CD4-positive, alpha-beta T cell treated with Interleukin-21 for 1 hour (primary cell): Measurements from ENCODE around the gene MIF.
"Not testable (repeated sequence)": the region's sequence is repeated elsewhere in the genome, so short reads cannot be mapped to it uniquely, and the experiment has no call there.

Experiments used
- DNase-seq: peaks from one replicate; pipeline ENCODE4 v3.0.0-alpha.2; 2020

Gene MIF

DNA sequence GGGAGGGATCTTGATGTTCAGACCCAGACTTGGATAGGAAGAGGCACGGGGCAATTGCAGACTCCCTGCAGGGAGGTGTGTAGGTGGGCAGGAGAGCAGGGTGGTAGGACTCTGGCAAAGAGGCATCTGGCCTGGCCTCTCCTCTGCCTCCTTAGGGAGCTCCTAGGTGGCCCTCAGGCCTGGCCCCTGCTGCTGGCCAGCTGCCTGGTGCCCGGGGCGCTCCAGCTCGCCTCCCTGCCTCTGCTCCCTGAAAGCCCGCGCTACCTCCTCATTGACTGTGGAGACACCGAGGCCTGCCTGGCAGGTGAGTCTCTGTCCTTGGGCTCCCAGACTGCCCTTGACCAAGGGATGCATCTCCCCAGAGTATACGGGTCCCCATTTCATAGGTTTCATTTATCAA lies 16.6 kb upstream of the MIF start:
- DNase-seq = no peak

- DNase-seq = no peak
These were observed 16.0 kb upstream of the MIF start for GRCh38 chr22:23878219-23878618.

- no peak for DNase-seq
These were observed 11.8 kb upstream of the MIF start for GRCh38 chr22:23882370-23882769.

GRCh38 chr22:23883658-23884057 lies 10.5 kb upstream of the MIF start:
- DNase-seq = no peak

- DNase-seq = no peak
These were observed 10.0 kb upstream of the MIF start for GRCh38 chr22:23884140-23884539.

- no peak for DNase-seq
These were observed 5.4 kb upstream of the MIF start for GRCh38 chr22:23888615-23889401.

DNA sequence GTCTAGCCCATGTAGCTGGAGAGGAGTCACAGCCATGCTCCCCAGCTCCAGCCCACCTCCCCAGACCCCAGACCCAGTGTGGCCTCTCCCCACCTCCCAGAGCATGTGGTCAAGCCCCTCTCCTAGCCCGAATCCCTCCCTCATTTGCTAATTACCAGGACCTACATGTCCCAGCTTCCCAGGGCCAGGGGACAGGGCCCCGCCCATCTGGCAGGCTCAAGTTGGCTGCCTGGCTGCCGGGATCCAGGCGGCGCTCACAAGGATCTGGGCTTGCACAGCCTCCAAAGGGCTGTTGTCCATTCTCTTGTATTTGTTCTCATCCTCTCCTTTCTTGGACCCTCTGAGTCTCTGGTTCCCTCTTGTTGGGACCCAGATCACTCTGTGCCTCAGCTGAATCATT lies 4.6 kb upstream of the MIF start:
- DNase-seq = no peak

DNA sequence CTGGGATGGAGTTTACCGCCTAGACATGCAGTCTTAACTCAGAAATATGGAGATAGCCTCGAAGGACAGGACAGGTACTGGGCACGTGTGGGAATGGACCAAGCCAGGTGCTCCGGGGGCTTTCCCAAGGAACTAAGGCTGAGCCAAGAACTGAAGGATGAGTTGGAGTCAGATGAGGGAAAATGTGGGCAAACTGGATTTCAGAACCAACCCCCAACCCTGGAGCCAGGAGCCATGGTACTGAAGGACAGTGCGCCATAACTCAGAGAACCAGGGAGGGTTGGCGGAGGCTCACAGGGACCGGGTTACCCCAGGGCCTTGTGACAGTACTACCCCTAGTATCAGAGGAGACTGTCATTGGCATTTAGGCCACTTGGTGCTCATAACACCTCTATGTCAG lies 2.5 kb upstream of the MIF start:
- no peak for DNase-seq

DNA sequence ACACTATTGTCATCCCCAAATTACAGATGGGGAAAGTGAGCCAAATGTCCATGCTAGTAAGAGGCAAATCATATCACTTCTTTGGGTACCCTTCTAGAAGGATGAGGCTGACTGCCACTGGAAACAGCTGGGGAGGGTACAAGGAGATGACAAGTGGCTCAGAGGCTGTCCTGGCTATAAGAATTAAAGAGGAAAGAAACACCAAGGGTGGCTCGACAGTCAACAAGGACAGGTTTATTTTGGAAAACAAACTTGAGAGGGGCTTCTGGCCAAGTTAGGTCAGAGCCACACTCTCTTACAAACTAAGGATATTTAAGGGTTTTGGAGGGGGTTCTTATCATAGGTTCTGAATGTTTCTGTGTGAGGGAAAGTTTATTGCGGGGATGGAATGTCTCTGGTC lies 2.1 kb upstream of the MIF start:
- no peak for DNase-seq

DNA sequence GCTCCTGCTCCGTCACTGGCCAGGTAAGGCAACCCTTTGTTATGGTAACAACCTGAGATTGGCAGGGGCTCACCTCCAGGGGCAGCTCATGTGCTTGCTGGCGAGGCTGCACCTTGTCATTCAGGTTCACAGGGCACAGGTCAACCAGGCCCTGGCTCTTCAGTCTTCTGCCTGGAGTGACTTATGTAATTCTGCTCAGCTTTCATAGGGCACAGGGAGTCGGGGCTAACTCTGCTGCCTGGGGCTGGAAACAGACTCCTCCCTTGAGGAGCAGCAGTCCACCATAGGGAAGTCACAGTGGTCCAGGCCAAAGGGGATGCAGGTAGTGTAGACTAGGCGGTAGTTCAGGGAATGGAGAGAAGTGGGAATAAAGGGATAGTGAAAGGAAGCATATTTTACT lies 1.5 kb upstream of the MIF start:
- DNase-seq = no peak

DNA sequence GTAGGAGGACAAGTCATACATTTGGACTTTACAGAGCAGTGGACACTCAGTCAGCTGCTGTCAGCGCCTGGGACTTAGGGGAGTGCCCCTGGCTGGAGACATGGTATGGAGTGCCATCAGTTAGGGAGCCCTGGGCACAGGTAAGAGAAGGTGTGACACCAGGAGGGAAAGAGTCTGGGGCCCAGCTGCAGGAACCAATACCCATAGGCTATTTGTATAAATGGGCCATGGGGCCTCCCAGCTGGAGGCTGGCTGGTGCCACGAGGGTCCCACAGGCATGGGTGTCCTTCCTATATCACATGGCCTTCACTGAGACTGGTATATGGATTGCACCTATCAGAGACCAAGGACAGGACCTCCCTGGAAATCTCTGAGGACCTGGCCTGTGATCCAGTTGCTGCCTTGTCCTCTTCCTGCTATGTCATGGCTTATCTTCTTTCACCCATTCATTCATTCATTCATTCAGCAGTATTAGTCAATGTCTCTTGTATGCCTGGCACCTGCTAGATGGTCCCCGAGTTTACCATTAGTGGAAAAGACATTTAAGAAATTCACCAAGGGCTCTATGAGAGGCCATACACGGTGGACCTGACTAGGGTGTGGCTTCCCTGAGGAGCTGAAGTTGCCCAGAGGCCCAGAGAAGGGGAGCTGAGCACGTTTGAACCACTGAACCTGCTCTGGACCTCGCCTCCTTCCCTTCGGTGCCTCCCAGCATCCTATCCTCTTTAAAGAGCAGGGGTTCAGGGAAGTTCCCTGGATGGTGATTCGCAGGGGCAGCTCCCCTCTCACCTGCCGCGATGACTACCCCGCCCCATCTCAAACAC lies 850 bp upstream of the MIF start:
- no peak for DNase-seq

GRCh38 chr22:23894710-23895598 lies 771 bp downstream of the MIF start:
- peak; percentile 76 for DNase-seq

DNA sequence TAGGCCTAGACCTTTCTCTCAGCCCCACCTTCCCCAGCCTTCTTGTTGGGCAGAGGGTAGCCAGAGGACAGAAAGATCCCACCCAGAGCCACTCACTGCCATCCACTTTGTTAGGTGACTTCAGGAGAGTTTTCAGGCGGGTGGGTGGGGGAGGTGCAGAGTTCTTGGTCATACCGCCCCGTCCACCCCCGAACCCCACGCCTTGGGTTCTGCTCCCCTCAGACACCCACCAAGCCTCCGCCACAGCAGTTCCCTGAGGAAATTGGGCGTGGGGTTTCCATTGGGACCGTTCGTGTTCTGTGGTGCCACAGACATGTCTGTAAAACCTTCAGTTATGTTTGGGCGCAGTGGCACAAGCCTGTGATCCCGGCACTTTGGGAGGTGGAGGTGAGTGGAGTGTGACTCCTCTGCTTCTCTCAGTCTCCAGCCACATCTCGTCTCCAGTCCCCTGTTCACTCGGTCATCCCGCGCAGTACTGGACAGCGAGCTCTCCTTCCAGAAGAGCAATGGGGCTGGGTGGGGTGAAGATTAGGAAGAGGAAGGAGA lies 1.5 kb downstream of the MIF start:
- no peak for DNase-seq

DNA sequence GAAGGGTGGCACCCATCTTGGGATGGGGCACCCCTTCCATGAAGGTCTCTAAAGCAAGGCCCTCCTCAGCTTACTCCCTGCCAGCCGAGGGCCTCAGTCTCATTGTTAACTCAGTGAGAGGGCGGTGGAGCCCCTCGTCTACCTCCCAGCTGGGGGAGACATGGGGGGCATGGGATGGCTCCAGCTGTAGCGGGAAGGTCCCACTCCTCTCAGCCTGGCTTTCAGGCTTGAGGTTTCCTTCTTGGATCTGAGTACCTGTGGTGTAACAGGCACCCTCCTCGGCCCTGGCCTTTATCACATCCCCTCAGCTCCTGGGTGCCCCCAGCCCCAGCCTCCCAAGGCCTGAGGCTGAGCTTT lies 2.0 kb downstream of the MIF start:
- DNase-seq = no peak

DNA sequence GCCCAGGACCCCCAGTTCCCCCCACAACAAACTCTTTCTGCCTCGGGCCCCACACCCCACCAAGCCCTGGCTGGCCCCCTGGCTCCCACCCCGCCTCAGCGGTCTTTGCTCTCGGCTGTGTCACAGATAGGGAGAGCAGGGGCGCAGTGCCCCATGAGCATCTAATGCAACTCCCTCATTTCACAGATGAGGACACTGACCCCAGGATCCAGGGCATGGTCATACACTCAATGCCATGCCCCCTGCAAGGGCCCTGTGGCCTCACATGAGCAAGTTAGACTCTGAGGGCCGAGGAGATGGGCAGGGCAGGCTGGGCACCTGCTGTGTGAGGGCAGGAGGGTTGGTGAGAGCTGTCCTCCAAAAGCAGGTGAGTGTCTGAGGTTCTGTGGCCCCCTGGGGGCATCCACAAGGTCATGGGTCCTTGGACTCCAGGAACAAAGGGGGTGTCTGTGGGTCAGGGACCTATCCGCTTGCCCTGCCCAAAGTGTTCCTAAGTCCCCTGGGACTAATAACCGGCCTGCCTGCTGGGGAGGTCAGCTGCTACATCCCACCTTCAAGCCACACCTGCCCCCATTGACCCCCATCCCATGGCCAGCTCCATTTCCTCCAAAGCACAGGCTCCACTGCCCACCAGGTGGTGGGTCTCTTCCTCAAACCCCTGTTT lies 2.5 kb downstream of the MIF start:
- no peak for DNase-seq

DNA sequence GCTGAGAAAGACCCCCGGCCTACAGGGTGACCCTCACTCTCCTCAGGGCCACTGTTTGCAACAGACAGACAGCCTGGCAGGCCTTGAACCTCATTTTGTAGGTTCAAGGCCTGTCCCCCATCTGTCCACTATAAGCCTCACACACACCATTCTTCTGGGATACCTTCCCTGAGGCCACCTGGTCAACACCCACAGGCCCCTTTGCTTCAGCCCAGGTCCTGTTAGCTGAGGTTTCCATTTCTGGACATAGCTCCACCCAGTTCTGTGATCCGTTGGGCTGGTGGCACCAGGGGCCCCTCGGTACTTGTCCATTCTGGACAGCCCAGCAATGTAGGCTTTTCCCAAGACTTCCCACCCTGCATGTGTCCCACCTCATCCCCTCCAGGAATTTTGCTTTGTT lies 3.1 kb downstream of the MIF start:
- DNase-seq = no peak

DNA sequence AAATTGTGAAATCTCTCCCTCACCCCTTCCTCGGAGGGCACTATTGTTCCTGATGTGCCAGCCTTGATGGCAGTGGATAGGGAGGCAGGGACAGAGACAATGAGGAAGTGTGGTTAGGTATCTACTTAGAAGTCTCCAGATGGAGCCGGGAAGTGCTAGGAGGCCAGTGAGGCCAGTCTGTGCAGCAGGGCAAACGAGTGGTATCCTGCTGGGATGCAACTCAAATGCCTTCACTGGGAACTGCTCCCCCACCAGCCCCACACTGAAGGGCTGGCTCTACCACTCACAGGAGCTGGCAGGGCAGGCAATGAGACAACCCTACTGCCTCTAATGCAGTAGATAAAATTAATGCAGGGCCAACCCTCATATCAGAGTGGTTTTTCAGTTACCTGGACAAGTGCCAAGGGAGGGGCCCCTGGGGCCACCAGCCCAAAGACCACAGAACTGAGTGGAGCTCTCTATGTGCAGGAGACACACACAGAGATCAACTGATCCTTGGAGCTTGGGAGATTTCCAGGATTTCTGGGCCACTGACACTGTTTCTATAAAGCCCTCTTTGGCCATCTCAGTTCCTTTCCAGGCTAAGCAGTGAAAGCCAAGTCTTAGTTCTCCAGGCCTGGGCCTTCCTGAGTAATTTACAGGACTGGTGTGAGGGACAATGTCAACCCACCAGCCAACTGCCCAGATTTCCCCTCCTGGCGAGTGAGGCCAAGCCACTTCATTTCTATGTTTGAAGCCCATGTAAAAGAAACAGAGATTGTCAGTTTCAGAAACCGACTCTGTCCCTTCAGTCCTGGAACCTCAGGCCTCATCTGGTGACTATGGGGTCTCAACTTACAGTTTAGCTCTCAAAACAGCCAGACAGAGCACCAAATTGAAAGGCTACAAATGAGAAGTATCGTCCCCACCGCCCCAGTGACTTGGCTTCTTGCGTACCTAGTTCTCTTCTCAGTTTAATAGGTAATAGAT lies 4.1 kb downstream of the MIF start:
- no peak for DNase-seq

- no peak for DNase-seq
These were observed 5.0 kb downstream of the MIF start for GRCh38 chr22:23899042-23899745.

DNA sequence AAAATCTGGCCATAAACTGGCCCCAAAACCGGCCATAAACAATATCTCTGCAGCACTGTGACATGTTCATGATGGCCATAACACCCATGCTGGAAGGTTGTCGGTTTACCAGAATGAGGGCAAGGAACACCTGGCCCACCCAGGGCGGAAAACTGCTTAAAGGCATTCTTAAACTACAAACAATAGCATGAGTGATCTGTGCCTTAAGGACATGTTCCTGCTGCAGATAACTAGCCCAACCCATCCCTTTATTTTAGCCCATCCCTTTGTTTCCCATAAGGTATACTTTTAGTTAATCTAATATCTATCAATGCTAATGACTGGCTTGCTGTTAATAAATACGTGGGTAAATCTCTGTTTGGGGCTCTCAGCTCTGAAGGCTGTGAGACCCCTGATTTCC lies 6.0 kb downstream of the MIF start:
- not testable (repeated sequence) for DNase-seq

GRCh38 chr22:23901600-23901999 lies 7.4 kb downstream of the MIF start:
- no peak for DNase-seq
